Colon (tissue), 2 donors: Measurements from ENCODE around the gene ATOH8.
"Not testable (repeated sequence)": the region's sequence is repeated elsewhere in the genome, so short reads cannot be mapped to it uniquely, and the experiment has no call there.

Source experiments
- FAIRE-seq: peaks from 2 replicates; lab custom pipeline; 2012; peaks lifted over from hg19 to GRCh38; lab: Jason Lieb, UNC
- donor health status: control.
- donor health status: control.

ATOH8 gene

GRCh38 chr2:85753525-85754312 is at the start of gene ATOH8:
Gene ATOH8, plus strand, starts transcription at chr2:85753991. Its CDS starts 199 bp downstream, at chr2:85754190.
- FAIRE-seq: no peak

GRCh38 chr2:85704038-85704437 is 49.8 kb upstream of the ATOH8 start:
- FAIRE-seq: no peak

- FAIRE-seq: no peak
Measured at GRCh38 chr2:85704800-85705679, 48.8 kb upstream of the ATOH8 start.

- no peak for FAIRE-seq
Measured at GRCh38 chr2:85705680-85706039, 48.1 kb upstream of the ATOH8 start.

GRCh38 chr2:85706063-85706462 is 47.7 kb upstream of the ATOH8 start:
- no peak for FAIRE-seq

GRCh38 chr2:85706599-85707296 is 47.0 kb upstream of the ATOH8 start:
- FAIRE-seq: no peak

GRCh38 chr2:85707304-85707703 is 46.5 kb upstream of the ATOH8 start:
- no peak for FAIRE-seq

- no peak for FAIRE-seq
Measured at GRCh38 chr2:85708641-85709040, 45.1 kb upstream of the ATOH8 start.

GRCh38 chr2:85709401-85709811 is 44.4 kb upstream of the ATOH8 start:
- no peak for FAIRE-seq

- no peak for FAIRE-seq
Measured at GRCh38 chr2:85710687-85711577, 42.9 kb upstream of the ATOH8 start.

- no peak for FAIRE-seq
Measured at GRCh38 chr2:85711578-85712060, 42.2 kb upstream of the ATOH8 start.

GRCh38 chr2:85712336-85712735 is 41.5 kb upstream of the ATOH8 start:
- FAIRE-seq: no peak

- no peak for FAIRE-seq
Measured at GRCh38 chr2:85712849-85713612, 40.8 kb upstream of the ATOH8 start.

GRCh38 chr2:85713836-85714235 is 40.0 kb upstream of the ATOH8 start:
- FAIRE-seq: no peak

- FAIRE-seq: not testable (repeated sequence)
Measured at GRCh38 chr2:85714421-85714820, 39.4 kb upstream of the ATOH8 start.

- no peak for FAIRE-seq
Measured at GRCh38 chr2:85714841-85715240, 39.0 kb upstream of the ATOH8 start.

GRCh38 chr2:85716346-85716914 is 37.4 kb upstream of the ATOH8 start:
- FAIRE-seq: no peak

- no peak for FAIRE-seq
Measured at GRCh38 chr2:85717308-85718008, 36.3 kb upstream of the ATOH8 start.

GRCh38 chr2:85718009-85718391 is 35.8 kb upstream of the ATOH8 start:
- no peak for FAIRE-seq
